MM.1S (cell line): Measurements from ENCODE around the gene ASB6.

Source experiments
- DNase-seq: peaks from one replicate; pipeline ENCODE4 v3.0.0-alpha.2; 2015
- H2AFZ ChIP-seq: fragments of 300-600 bp; sonication (generic); 2 replicates; pipeline ENCODE4 v1.6.0; 2016; ENCODE audit warnings: antibody characterized with exemption, low read length
- H3F3A ChIP-seq: fragments of 300-600 bp; sonication (generic); 2 replicates; pipeline ENCODE4 v1.6.1; 2016; ENCODE audit warnings: mild to moderate bottlenecking, antibody characterized with exemption, low read length, moderate library complexity, mixed read lengths; ENCODE audit not compliant: insufficient read depth
- H3K27ac ChIP-seq: fragments of 300-600 bp; sonication (generic); 2 replicates; pipeline ENCODE4 v1.5.1; 2016; ENCODE audit warnings: mild to moderate bottlenecking, low read length
- H3K27me3 ChIP-seq: fragments of 300-600 bp; sonication (generic); replicated peaks from 2 replicates; pipeline ENCODE4 v1.6.0; 2016; ENCODE audit warnings: low read length; ENCODE audit not compliant: insufficient read depth
- H3K36me3 ChIP-seq: fragments of 300-600 bp; sonication (generic); replicated peaks from 2 replicates; pipeline ENCODE4 v1.6.1; 2016; ENCODE audit warnings: mild to moderate bottlenecking, low read length, mixed read lengths; ENCODE audit not compliant: insufficient read depth
- H3K4me1 ChIP-seq: fragments of 300-600 bp; sonication (generic); 2 replicates; pipeline ENCODE4 v1.6.1; 2016; ENCODE audit warnings: low read length, mixed read lengths
- H3K4me2 ChIP-seq: fragments of 300-600 bp; sonication (generic); 2 replicates; pipeline ENCODE4 v1.6.0; 2016; ENCODE audit warnings: low read depth, low read length
- H3K4me3 ChIP-seq: fragments of 300-600 bp; sonication (generic); 2 replicates; pipeline ENCODE4 v1.5.1; 2016; ENCODE audit warnings: low read length, mixed read lengths
- H3K79me2 ChIP-seq: fragments of 300-600 bp; sonication (generic); 2 replicates; pipeline ENCODE4 v1.6.1; 2016; ENCODE audit warnings: mixed run types, low read length, mixed read lengths
- H3K9ac ChIP-seq: fragments of 300-600 bp; sonication (generic); 2 replicates; pipeline ENCODE4 v1.6.1; 2016; ENCODE audit warnings: low read length, mixed read lengths
- H3K9me2 ChIP-seq: fragments of 300-600 bp; sonication (generic); replicated peaks from 2 replicates; pipeline ENCODE4 v1.6.1; 2016; ENCODE audit warnings: mild to moderate bottlenecking, low read length, mixed read lengths; ENCODE audit not compliant: insufficient read depth
- H3K9me3 ChIP-seq: fragments of 300-600 bp; sonication (generic); replicated peaks from 2 replicates; pipeline ENCODE4 v1.6.1; 2016; ENCODE audit warnings: mild to moderate bottlenecking, low read length, mixed read lengths; ENCODE audit not compliant: insufficient read depth
- H4K20me1 ChIP-seq: fragments of 300-600 bp; sonication (generic); 2 replicates; pipeline ENCODE4 v1.6.1; 2016; ENCODE audit warnings: mild to moderate bottlenecking, low read length, moderate library complexity, mixed read lengths; ENCODE audit not compliant: insufficient read depth
- CTCF ChIP-seq: fragments of 300-600 bp; sonication (generic); IDR thresholded peaks from 2 replicates; pipeline ENCODE4 v1.5.1; 2016; ENCODE audit warnings: antibody characterized with exemption, low read length, mixed read lengths
- EZH2 ChIP-seq: fragments of 300-600 bp; sonication (generic); optimal IDR thresholded peaks from 2 replicates; pipeline ENCODE3; 2017; ENCODE audit warnings: low read depth, mild to moderate bottlenecking, antibody characterized with exemption, low read length, mixed read lengths
- EZH2phosphoT487 ChIP-seq: fragments of 300-600 bp; sonication (generic); IDR thresholded peaks from 2 replicates; pipeline ENCODE4 v1.6.1; 2018; ENCODE audit warnings: antibody characterized with exemption, low read length

The ASB6 gene

GRCh38 chr9:129671065-129671464 is 29.1 kb upstream of the ASB6 start:
- no peak for TF ChIP-seq EZH2
- no peak overlapping the region for H3K9ac ChIP-seq
- H3K79me2 ChIP-seq, result no peaks in the 10 kb centered on the region
- no peak overlapping the region for H3K4me3 ChIP-seq
- H3K9me2 ChIP-seq, result no peaks in the 10 kb centered on the region
- peaks cover 88% of the 10 kb centered on the region for H3K27me3 ChIP-seq
- no peak overlapping the region for H2AFZ ChIP-seq
- no peaks in the 10 kb centered on the region for H3K36me3 ChIP-seq
- no peaks in the 10 kb centered on the region for H3K9me3 ChIP-seq
- H3K4me2 ChIP-seq, result no peak overlapping the region
- no peak overlapping the region for H3K27ac ChIP-seq
- H4K20me1 ChIP-seq, result no peaks in the 10 kb centered on the region
- DNase-seq, result no peak
- H3F3A ChIP-seq, result no peaks in the 10 kb centered on the region
- no peaks in the 10 kb centered on the region for H3K4me1 ChIP-seq

GRCh38 chr9:129669946-129670345 is 28.0 kb upstream of the ASB6 start:
- H3K27ac ChIP-seq, result no peak overlapping the region
- no peaks in the 10 kb centered on the region for H3K79me2 ChIP-seq
- no peak overlapping the region for H3K4me2 ChIP-seq

GRCh38 chr9:129669141-129669718 is 27.3 kb upstream of the ASB6 start:
- Histone ChIP-seq H2AFZ (no peak overlapping the region), H3K27me3 (peaks cover 70% of the 10 kb centered on the region), H3K79me2 (no peaks in the 10 kb centered on the region), H3K4me2 (no peak overlapping the region), H3K4me3 (no peak overlapping the region), H3F3A (no peaks in the 10 kb centered on the region), H3K27ac (no peak overlapping the region), H3K9me3 (no peaks in the 10 kb centered on the region), H4K20me1 (no peaks in the 10 kb centered on the region), H3K36me3 (no peaks in the 10 kb centered on the region), H3K4me1 (no peaks in the 10 kb centered on the region), H3K9me2 (no peaks in the 10 kb centered on the region), H3K9ac (no peak overlapping the region)
- no peak for DNase-seq
- TF ChIP-seq EZH2phosphoT487, result no peak
- no peak for TF ChIP-seq CTCF
- TF ChIP-seq EZH2, result no peak

More at GRCh38 chr9:129669946-129670345, 28.0 kb upstream of the ASB6 start:
- TF ChIP-seq CTCF, result no peak
- no peak for TF ChIP-seq EZH2
- no peak for TF ChIP-seq EZH2phosphoT487
- Histone ChIP-seq H3K4me1 (no peaks in the 10 kb centered on the region), H3K9me2 (no peaks in the 10 kb centered on the region), H3K9ac (no peak overlapping the region), H3K36me3 (no peaks in the 10 kb centered on the region), H4K20me1 (no peaks in the 10 kb centered on the region), H3K27me3 (peaks cover 77% of the 10 kb centered on the region), H3K4me3 (no peak overlapping the region), H3K9me3 (no peaks in the 10 kb centered on the region), H2AFZ (no peak overlapping the region), H3F3A (no peaks in the 10 kb centered on the region)
- DNase-seq, result no peak

- no peak overlapping the region for H3K9ac ChIP-seq
- no peaks in the 10 kb centered on the region for H3K9me3 ChIP-seq
- no peaks in the 10 kb centered on the region for H3K36me3 ChIP-seq
- H3K27ac ChIP-seq, result no peak overlapping the region
- H3K27me3 ChIP-seq, result peaks cover 64% of the 10 kb centered on the region
- no peak overlapping the region for H3K4me2 ChIP-seq
- no peak for TF ChIP-seq EZH2
- no peak for TF ChIP-seq EZH2phosphoT487
- TF ChIP-seq CTCF, result no peak
- H3K79me2 ChIP-seq, result no peaks in the 10 kb centered on the region
- no peak overlapping the region for H3K4me3 ChIP-seq
- no peak for DNase-seq
- no peak overlapping the region for H2AFZ ChIP-seq
- H3K9me2 ChIP-seq, result no peaks in the 10 kb centered on the region
- no peaks in the 10 kb centered on the region for H3K4me1 ChIP-seq
- no peaks in the 10 kb centered on the region for H3F3A ChIP-seq
- no peaks in the 10 kb centered on the region for H4K20me1 ChIP-seq
Measured at GRCh38 chr9:129667850-129668249, 25.9 kb upstream of the ASB6 start.
